Measurements from ENCODE around the gene GTSE1. TPM values are rescaled to one million over a fixed set of nuclear protein-coding genes. Genes with fewer than 3 reads are reported as not detected.

The GTSE1 gene
- total RNA-seq, 1 experiment from 2014 or later: 13.9 TPM

DNA sequence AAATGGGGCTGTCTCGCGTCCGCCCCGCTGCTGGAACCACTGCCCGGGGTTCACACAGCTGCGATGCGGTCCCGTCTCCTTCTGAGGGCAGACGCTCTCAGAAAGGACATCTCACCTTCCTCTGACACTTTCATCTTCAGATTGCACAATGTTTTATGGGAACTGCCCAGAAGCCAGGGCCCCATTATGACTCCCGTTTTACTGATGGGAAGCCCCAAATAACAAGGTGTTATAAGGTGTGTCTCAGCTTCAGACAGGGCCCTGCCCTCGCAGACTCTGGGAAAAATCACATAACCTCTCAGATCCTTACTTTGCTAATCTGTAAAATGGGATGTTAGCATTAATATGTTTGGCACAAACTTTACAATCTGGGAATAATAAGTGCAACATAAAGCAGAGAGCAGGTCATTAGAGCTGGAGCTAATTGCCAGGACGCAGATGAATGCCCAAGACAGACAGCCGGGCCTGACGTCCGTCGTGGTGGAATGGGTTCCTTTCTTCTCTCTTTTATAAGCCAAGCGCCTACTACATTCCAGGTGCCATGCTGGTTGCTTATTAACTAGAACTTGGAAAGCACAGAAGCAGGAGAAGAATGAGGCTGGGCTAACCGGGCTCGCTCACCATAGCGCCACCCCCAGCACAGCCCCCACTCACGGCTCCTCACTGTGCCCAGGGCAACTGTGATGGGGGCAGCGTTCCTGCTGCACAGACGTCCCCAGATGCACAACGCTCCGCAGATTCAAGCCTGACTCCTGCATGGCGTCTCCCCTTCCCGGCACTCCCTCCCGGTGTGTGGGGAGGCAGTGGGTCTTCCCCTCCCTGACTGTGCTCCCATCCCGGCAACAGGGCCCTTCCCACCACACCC, 82.6 kb downstream of the GTSE1 start:
- no peak for DNase-seq (ENCODE audit: low spot score)

DNA sequence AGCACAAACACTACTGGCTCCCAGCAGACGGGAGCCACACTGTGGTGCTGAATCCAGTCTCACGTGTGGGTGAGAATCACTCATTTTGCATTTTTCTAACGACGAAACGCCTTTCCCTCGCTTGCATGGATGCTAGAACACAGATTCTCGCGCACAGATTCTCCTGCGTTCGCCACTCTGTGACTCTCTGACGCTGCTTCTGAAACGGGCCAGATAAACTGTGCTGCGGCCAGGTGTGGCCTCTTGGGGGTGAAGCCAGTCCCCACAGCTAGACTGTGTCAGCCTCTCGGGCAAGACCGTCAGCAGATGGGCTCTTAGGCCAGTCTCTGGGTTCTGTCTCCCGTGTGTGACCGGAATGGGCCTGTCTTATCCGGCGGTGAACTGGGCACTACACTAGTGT, 83.4 kb downstream of the GTSE1 start:
- no peak for DNase-seq (ENCODE audit: low spot score)

Other genes starting within 250 kb of the GTSE1 start
- gene PPARA, start 146.3 kb upstream of the GTSE1 start, total RNA-seq (2014; rRNA removed; shearing (Covaris generic)): 4.2 and 4.6 TPM in 2 replicates
- gene CDPF1, start 46.6 kb upstream of the GTSE1 start, total RNA-seq (2014; rRNA removed; shearing (Covaris generic)): 3.2 and 8.2 TPM in 2 replicates
- gene PKDREJ, start 33.5 kb upstream of the GTSE1 start, total RNA-seq (2014; rRNA removed; shearing (Covaris generic)): not detected in 2 replicates
- gene TTC38, start 28.9 kb upstream of the GTSE1 start, total RNA-seq (2014; rRNA removed; shearing (Covaris generic)): 21.5 and 26.9 TPM in 2 replicates
- gene TRMU, start 38.8 kb downstream of the GTSE1 start, total RNA-seq (2014; rRNA removed; shearing (Covaris generic)): 37.0 and 39.5 TPM in 2 replicates
- 5.7 and 12.7 TPM in 2 replicates for gene CELSR1, start 240.8 kb downstream of the GTSE1 start, total RNA-seq (2014; rRNA removed; shearing (Covaris generic))

Data from H4 (cell line).